Keratinocyte (primary cell): ENCODE data around the gene INAFM2. TPM values are rescaled to one million over a fixed set of nuclear protein-coding genes. Genes with fewer than 3 reads are reported as not detected.

ENCODE experiments used
- DNase-seq: peaks from one replicate; pipeline ENCODE4 v3.0.0-alpha.2; 2011; ENCODE audit warnings: low read depth, missing footprints, low spot score
- FAIRE-seq: peaks from 2 replicates; lab custom pipeline; 2011; peaks lifted over from hg19 to GRCh38; lab: Jason Lieb, UNC
- H2AFZ ChIP-seq: 2 replicates; pipeline ENCODE4 v1.6.0; 2012; ENCODE audit warnings: low read length, control low read depth, inconsistent platforms; ENCODE audit not compliant: control insufficient read depth
- H3K27ac ChIP-seq: 2 replicates; pipeline ENCODE4 v1.5.1; 2011; ENCODE audit warnings: low read length; ENCODE audit not compliant: control insufficient read depth, insufficient read depth
- H3K27me3 ChIP-seq: 3 replicates; pipeline ENCODE4 v1.6.0; 2011; ENCODE audit warnings: low read length; ENCODE audit not compliant: control insufficient read depth, insufficient read depth; ENCODE audit errors: extremely low read depth
- H3K36me3 ChIP-seq, 2 experiments: 2 replicates in 1 of 2; 3 replicates in 1 of 2; pipeline ENCODE4 v1.5.1; 2011; ENCODE audit warnings: low read length in 2 of 2, mild to moderate bottlenecking in 1 of 2; ENCODE audit not compliant: control insufficient read depth in 2 of 2, insufficient read depth in 2 of 2; ENCODE audit errors: extremely low read depth in 1 of 2
- H3K4me1 ChIP-seq: 3 replicates; pipeline ENCODE4 v1.5.1; 2011; ENCODE audit warnings: low read length; ENCODE audit not compliant: control insufficient read depth, insufficient read depth; ENCODE audit errors: extremely low read depth
- H3K4me2 ChIP-seq: 3 replicates; pipeline ENCODE4 v1.6.0; 2011; ENCODE audit warnings: low read depth, low read length; ENCODE audit not compliant: control insufficient read depth, insufficient read depth; ENCODE audit errors: extremely low read depth
- H3K4me3 ChIP-seq, 3 experiments: fragments of 200-600 bp in 1 of 3; sonication (generic) in 1 of 3; 2 replicates in 2 of 3; 3 replicates in 1 of 3; pipeline ENCODE4 v1.5.1; 2011 to 2016; ENCODE audit warnings: low read length in 3 of 3, mild to moderate bottlenecking in 3 of 3, control low read depth in 2 of 3, inconsistent platforms in 1 of 3, low read depth in 1 of 3, mixed read lengths in 1 of 3, mixed run types in 1 of 3, moderate library complexity in 1 of 3; ENCODE audit not compliant: control insufficient read depth in 2 of 3, insufficient read depth in 2 of 3; ENCODE audit errors: extremely low read depth in 1 of 3
- H3K79me2 ChIP-seq: 2 replicates; pipeline ENCODE4 v1.6.0; 2012; ENCODE audit warnings: low read length; ENCODE audit not compliant: control insufficient read depth, insufficient read depth
- H3K9ac ChIP-seq: 3 replicates; pipeline ENCODE4 v1.6.0; 2011; ENCODE audit warnings: low read length; ENCODE audit not compliant: control insufficient read depth, insufficient read depth; ENCODE audit errors: extremely low read depth
- H3K9me1 ChIP-seq: 3 replicates; pipeline ENCODE4 v1.6.0; 2011; ENCODE audit warnings: low read length; ENCODE audit not compliant: control insufficient read depth, insufficient read depth; ENCODE audit errors: extremely low read depth
- H3K9me3 ChIP-seq: 2 replicates; pipeline ENCODE4 v1.5.1; 2012; ENCODE audit warnings: low read depth, low read length; ENCODE audit not compliant: control insufficient read depth
- H4K20me1 ChIP-seq: 3 replicates; pipeline ENCODE4 v1.6.0; 2011; ENCODE audit warnings: low read length; ENCODE audit not compliant: control insufficient read depth, insufficient read depth; ENCODE audit errors: extremely low read depth
- EZH2 ChIP-seq: IDR thresholded peaks from one replicate; pipeline ENCODE4 v1.6.1; 2012; ENCODE audit warnings: inconsistent platforms, mild to moderate bottlenecking, low read length, moderate library complexity
- dilution Hi-C: fragments of 300-500 bp; cut with MboI; formaldehyde crosslinking; loops from one replicate; pipeline ENCODE4 v1.7.0; 2020; ENCODE audit warnings: low sequenced_read_pairs; ENCODE audit not compliant: extremely low pct_ligation_motif_present
- polyA plus RNA-seq, 5 experiments: library from polyadenylated mRNA; depleted of rRNA in 3 of 5; stranded (reverse) in 3 of 5; stranded (forward) in 1 of 5; unstranded in 1 of 5; fragments of >200 nt; gene quantifications; 1 replicate in 1 of 5; 2 replicates in 3 of 5; 3 replicates in 1 of 5; pipeline versions ENCODE4 v1.2.1 to v1.2.3, GENCODE V29; 2011 to 2012; ENCODE audit warnings: missing spikeins in 2 of 5, low read depth in 1 of 5, low replicate concordance in 1 of 5
- TF ChIP-seq, protein P1 (sequence below), 3 experiments: IDR thresholded peaks in 1 of 3; conservative IDR thresholded peaks in 1 of 3; optimal IDR thresholded peaks in 1 of 3; 2 replicates in 2 of 3; 3 replicates in 1 of 3; pipeline versions ENCODE3 to v1.5.1; 2011; ENCODE audit warnings: low read length in 3 of 3, mild to moderate bottlenecking in 3 of 3, moderate library complexity in 2 of 3, control low read depth in 1 of 3, inconsistent platforms in 1 of 3; ENCODE audit not compliant: insufficient read depth in 2 of 3; ENCODE audit errors: extremely low read depth in 1 of 3

Gene INAFM2
- polyA plus RNA-seq, 1 donor (not counting 4 experiments of a cell fraction or from before 2014, with no cell fraction given), result 15.2 TPM

GRCh38 chr15:40329804-40330203 is 6.3 kb downstream of the INAFM2 start:
- Histone ChIP-seq H3K4me1 (peaks cover 41% of the 10 kb centered on the region), H3K9ac (no peak overlapping the region), H3K4me2 (no peak overlapping the region), H3K9me1 (peaks cover 4% of the 10 kb centered on the region), H3K4me3 (no peak overlapping the region), H3K36me3 (peaks cover 11 to 15% of the 10 kb centered on the region in 2 experiments), H3K27me3 (no peaks in the 10 kb centered on the region), H2AFZ (no peak overlapping the region), H4K20me1 (no peaks in the 10 kb centered on the region), H3K9me3 (no peaks in the 10 kb centered on the region), H3K79me2 (peaks cover 16% of the 10 kb centered on the region), H3K27ac (no peak overlapping the region)
- no peak for FAIRE-seq
- no peak for TF ChIP-seq EZH2
- TF ChIP-seq, protein P1, sequence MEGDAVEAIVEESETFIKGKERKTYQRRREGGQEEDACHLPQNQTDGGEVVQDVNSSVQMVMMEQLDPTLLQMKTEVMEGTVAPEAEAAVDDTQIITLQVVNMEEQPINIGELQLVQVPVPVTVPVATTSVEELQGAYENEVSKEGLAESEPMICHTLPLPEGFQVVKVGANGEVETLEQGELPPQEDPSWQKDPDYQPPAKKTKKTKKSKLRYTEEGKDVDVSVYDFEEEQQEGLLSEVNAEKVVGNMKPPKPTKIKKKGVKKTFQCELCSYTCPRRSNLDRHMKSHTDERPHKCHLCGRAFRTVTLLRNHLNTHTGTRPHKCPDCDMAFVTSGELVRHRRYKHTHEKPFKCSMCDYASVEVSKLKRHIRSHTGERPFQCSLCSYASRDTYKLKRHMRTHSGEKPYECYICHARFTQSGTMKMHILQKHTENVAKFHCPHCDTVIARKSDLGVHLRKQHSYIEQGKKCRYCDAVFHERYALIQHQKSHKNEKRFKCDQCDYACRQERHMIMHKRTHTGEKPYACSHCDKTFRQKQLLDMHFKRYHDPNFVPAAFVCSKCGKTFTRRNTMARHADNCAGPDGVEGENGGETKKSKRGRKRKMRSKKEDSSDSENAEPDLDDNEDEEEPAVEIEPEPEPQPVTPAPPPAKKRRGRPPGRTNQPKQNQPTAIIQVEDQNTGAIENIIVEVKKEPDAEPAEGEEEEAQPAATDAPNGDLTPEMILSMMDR (optimal IDR thresholded peaks at IDR 0.05 in 1 of 3, IDR thresholded peaks at IDR 0.05 in 1 of 3, conservative IDR thresholded peaks at IDR 0.05 in 1 of 3; ENCODE audit: extremely low read depth in 1 of 3, insufficient read depth in 2 of 3, low read length in 3 of 3), result no peak
- no peak for DNase-seq
- dilution Hi-C loops, result no loop called here

DNA sequence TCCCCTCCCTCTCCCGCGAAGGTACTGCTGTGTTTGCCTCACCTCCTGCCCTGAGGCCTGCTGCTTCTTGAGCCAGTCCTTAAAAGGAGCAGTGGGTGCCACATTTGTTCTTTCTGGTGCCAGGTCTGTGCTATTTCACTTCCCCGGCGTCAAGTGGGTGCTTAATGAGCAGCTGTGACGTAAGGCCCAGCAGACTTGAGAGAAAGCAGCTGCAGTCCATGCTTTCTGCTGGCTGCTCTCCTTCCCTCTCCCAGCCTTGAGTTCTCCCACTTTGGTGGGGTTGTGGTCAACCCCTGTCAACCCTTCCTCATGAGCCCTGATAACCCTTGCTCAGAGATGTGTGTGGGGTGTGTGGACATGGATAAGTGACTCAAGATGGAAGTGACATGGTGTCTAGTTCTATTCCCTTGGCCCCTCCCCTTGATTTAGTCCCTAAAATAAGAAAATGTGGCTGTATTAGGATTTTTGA is 6.9 kb downstream of the INAFM2 start:
- Histone ChIP-seq H3K27me3 (no peaks in the 10 kb centered on the region), H2AFZ (no peak overlapping the region), H3K4me1 (peaks cover 42% of the 10 kb centered on the region), H3K79me2 (peaks cover 11% of the 10 kb centered on the region), H3K27ac (no peak overlapping the region), H3K9me3 (no peaks in the 10 kb centered on the region), H3K9me1 (peaks cover 4% of the 10 kb centered on the region), H3K4me2 (no peak overlapping the region), H3K36me3 (peaks cover 15 to 16% of the 10 kb centered on the region in 2 experiments), H4K20me1 (no peaks in the 10 kb centered on the region), H3K9ac (no peak overlapping the region), H3K4me3 (no peak overlapping the region)
- dilution Hi-C loops, result no loop called here
- no peak for DNase-seq
- TF ChIP-seq EZH2, result no peak
- TF ChIP-seq, protein P1 (optimal IDR thresholded peaks at IDR 0.05 in 1 of 3, IDR thresholded peaks at IDR 0.05 in 1 of 3, conservative IDR thresholded peaks at IDR 0.05 in 1 of 3; ENCODE audit: extremely low read depth in 1 of 3, insufficient read depth in 2 of 3, low read length in 3 of 3), result no peak
- no peak for FAIRE-seq
